ENCODE results near the gene MYH7B. TPM values are rescaled to one million over a fixed set of nuclear protein-coding genes. Genes with fewer than 3 reads are reported as not detected.

Gene MYH7B
- total and polyA plus RNA-seq, 3 donors from 2014 or later = 21.8 to 30.2 (median 24.3) TPM

- Histone ChIP-seq H3K9me3 (no peaks in the 10 kb centered on the region), H3K27me3 (no peaks in the 10 kb centered on the region), H3K36me3 (ENCODE audit: low read depth, missing control alignments) (no peaks in the 10 kb centered on the region), H3K4me1 (peaks cover 7% of the 10 kb centered on the region), H3K27ac (no peak overlapping the region), H3K4me3 (no peak overlapping the region)
- intact Hi-C loops (cut with DNase I; ENCODE audit: low total_unique reads) = no loop called here
- WGBS, 2 donors = 94 to 95% methylated on average over 4 of the region's 4 CpGs
- TF ChIP-seq POLR2A (IDR thresholded peaks at IDR 0.05) (no peak), CTCF (IDR thresholded peaks at IDR 0.05) (no peak)
- no peak for DNase-seq
These were observed 33.5 kb downstream of the MYH7B start for GRCh38 chr20:34989118-34989517.

- 88 to 93% methylated on average over 12 to 14 of the region's 14 CpGs for WGBS, 2 donors
- no peak overlapping the region for H3K4me3 ChIP-seq
- no peak for TF ChIP-seq POLR2A (IDR thresholded peaks at IDR 0.05)
- no peak for DNase-seq
- no peak overlapping the region for H3K27ac ChIP-seq
- H3K27me3 ChIP-seq = no peaks in the 10 kb centered on the region
- no peaks in the 10 kb centered on the region for H3K36me3 ChIP-seq (ENCODE audit: low read depth, missing control alignments)
- no peaks in the 10 kb centered on the region for H3K9me3 ChIP-seq
- H3K4me1 ChIP-seq = peaks cover 7% of the 10 kb centered on the region
- intact Hi-C loops (cut with DNase I; ENCODE audit: low total_unique reads) = no loop called here
These were observed 34.0 kb downstream of the MYH7B start for GRCh38 chr20:34989670-34990069.

GRCh38 chr20:34990231-34990630 lies 34.6 kb downstream of the MYH7B start:
- no peak overlapping the region for H3K27ac ChIP-seq
- no peak for TF ChIP-seq CTCF (IDR thresholded peaks at IDR 0.05)
- no peak for TF ChIP-seq POLR2A (IDR thresholded peaks at IDR 0.05)
- H3K4me1 ChIP-seq = peaks cover 7% of the 10 kb centered on the region
- no peak overlapping the region for H3K4me3 ChIP-seq
- H3K36me3 ChIP-seq (ENCODE audit: low read depth, missing control alignments) = no peaks in the 10 kb centered on the region
- intact Hi-C loops (cut with DNase I; ENCODE audit: low total_unique reads) = no loop called here
- 68 to 97% methylated on average over 3 to 11 of the region's 11 CpGs for WGBS, 2 donors
- DNase-seq = no peak
- H3K27me3 ChIP-seq = no peaks in the 10 kb centered on the region
- no peaks in the 10 kb centered on the region for H3K9me3 ChIP-seq

GRCh38 chr20:34990661-34991214 lies 35.1 kb downstream of the MYH7B start:
- WGBS, 2 donors = 90 to 91% methylated on average over 17 to 18 of the region's 18 CpGs
- intact Hi-C loops (cut with DNase I; ENCODE audit: low total_unique reads) = no loop called here

GRCh38 chr20:34992751-34993417 lies 37.2 kb downstream of the MYH7B start:
- intact Hi-C loops (cut with DNase I; ENCODE audit: low total_unique reads) = no loop called here
- H3K9me3 ChIP-seq = no peaks in the 10 kb centered on the region
- H3K27me3 ChIP-seq = no peaks in the 10 kb centered on the region
- TF ChIP-seq CTCF (IDR thresholded peaks at IDR 0.05) = no peak
- no peak for TF ChIP-seq POLR2A (IDR thresholded peaks at IDR 0.05)
- H3K4me3 ChIP-seq = no peak overlapping the region
- H3K27ac ChIP-seq = no peak overlapping the region
- no peaks in the 10 kb centered on the region for H3K36me3 ChIP-seq (ENCODE audit: low read depth, missing control alignments)
- DNase-seq = no peak
- 90 to 94% methylated on average over 7 to 20 of the region's 20 CpGs for WGBS, 2 donors
- H3K4me1 ChIP-seq = peaks cover 5% of the 10 kb centered on the region

More at GRCh38 chr20:34990661-34991214, 35.1 kb downstream of the MYH7B start:
- no peaks in the 10 kb centered on the region for H3K9me3 ChIP-seq
- H3K27me3 ChIP-seq = no peaks in the 10 kb centered on the region
- no peaks in the 10 kb centered on the region for H3K36me3 ChIP-seq (ENCODE audit: low read depth, missing control alignments)
- no peak for TF ChIP-seq POLR2A (IDR thresholded peaks at IDR 0.05)
- no peak for TF ChIP-seq CTCF (IDR thresholded peaks at IDR 0.05)
- H3K4me3 ChIP-seq = no peak overlapping the region
- H3K4me1 ChIP-seq = peaks cover 7% of the 10 kb centered on the region
- no peak overlapping the region for H3K27ac ChIP-seq
- DNase-seq = no peak

All from testis (tissue), 3 donors.